GM18502 (cell line): ENCODE measurements around the gene MCOLN1.

ENCODE experiments used
- ATAC-seq: cut with Tn5 transposase; IDR thresholded peaks from one replicate; pipeline ENCODE4 v1.9.1; 2021; ENCODE audit warnings: mild to moderate bottlenecking; ENCODE audit not compliant: unreplicated experiment, poor library complexity

MCOLN1 gene

DNA sequence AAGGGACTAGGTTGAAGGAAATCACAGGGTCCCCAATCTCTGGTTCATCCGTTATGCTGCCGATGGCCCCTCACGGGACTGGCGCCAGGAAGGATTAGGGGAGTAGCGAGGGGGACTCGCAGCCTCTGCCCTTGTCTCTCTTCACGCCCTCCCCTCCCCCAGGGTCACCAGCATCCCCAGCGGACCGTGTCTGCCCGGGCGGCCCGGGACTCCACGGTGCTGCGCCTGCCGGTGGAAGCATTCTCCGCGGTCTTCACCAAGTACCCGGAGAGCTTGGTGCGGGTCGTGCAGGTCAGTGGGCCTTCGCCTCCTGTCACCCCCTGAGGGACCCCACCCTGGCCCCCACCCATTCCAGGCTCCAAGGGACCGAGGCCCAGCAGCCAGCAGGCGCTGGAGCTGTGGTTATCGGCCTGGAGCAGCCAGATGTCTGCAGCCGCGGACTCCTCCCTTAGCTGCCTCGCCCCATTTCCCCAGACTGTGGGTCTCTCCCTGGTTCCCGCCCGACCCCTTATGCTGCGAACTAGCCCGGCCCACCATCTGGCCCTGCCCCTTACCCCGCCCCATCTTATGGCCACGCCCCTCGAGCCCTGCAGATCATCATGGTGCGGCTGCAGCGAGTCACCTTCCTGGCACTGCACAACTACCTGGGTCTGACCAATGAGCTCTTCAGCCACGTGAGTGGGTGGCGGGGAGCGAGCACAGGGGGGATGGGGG is 18.5 kb downstream of the MCOLN1 start:
- no peak for ATAC-seq

DNA sequence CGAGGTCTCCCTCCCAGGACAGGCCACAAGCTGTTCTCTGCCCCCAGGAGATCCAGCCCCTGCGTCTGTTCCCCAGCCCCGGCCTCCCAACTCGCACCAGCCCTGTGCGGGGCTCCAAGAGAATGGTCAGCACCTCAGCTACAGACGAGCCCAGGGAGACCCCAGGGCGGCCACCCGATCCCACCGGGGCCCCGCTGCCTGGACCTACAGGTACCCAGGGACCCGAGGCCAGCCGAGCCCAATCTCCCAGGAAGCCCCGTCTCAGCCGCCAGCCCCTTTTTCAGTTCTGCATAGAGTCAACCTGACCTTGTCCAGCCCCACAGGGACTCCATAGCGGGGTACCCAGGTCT is 19.0 kb downstream of the MCOLN1 start:
- ATAC-seq = no peak

DNA sequence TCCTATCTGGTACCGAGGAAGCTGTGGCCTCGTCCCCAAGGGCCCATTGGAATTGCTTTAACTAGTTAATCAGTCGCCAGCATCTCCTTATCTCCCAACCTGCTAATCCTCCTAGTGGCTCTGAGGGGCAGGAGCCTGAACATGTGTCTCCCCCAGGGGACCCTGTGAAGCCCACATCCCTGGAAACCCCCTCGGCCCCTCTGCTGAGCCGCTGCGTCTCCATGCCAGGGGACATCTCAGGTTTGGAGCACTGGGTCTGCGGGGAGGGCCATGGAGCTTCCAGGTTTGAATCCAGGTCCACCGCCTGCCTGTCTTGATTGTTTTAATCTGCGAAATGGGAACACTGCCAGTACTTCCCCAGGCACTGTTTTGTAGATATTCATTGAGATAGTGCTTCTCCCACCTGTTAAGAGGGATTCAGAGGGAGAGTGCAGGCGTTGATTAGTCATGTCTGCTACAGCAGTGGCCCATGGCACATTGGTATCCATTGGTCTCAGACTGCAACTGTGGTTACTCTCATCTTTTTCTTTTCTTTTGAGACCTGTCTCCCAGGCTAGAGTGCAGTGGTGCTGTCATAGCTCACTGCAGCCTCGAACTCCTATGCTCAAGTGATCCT is 19.5 kb downstream of the MCOLN1 start:
- ATAC-seq = no peak

DNA sequence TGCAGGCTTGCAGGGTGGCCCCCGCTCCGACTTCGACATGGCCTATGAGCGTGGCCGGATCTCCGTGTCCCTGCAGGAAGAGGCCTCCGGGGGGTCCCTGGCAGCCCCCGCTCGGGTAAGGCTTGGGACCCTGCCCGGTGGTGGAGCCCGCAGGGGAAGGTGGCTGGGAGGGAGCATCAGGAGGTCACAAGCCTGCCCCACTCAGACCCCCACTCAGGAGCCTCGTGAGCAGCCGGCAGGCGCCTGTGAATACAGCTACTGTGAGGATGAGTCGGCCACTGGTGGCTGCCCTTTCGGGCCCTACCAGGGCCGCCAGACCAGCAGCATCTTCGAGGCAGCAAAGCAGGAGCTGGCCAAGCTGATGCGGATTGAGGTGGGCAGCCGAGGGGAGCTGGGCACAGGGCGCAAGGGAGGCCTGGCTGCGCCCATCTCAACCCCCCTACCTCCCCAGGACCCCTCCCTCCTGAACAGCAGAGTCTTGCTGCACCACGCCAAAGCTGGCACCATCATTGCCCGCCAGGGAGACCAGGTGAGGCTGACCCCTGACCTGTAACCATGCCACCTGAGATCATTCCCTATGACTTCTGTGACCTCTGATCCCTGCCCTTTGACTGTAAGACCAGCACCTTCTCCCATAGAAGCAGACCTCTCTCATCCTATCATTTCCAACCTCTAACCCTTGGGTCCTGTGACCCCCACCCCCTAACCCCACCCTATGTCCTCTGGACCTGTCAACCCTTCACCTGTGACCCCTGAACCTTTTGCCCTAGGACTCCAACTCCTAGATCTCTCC is 20.3 kb downstream of the MCOLN1 start:
- no peak for ATAC-seq

DNA sequence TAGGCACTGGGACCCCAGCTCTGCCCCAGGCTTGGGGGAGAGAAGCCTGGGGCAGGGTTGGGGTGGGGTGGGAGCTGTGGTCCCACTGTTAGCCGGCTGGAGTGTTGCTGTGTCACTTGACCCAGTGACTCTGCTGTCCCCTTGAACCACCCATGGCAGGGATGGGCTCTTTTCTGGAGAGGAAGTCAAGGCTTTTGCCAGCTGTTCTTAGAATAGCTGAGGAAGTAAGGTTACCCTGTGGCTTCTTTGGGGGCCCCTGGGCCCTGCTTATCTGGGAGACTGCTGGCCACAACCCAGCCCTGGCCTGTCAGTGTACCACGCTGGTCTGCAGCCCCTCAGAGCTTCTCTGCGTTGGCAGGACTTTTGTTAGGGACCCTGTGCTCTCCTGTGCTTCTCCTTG is 22.2 kb downstream of the MCOLN1 start:
- no peak for ATAC-seq

DNA sequence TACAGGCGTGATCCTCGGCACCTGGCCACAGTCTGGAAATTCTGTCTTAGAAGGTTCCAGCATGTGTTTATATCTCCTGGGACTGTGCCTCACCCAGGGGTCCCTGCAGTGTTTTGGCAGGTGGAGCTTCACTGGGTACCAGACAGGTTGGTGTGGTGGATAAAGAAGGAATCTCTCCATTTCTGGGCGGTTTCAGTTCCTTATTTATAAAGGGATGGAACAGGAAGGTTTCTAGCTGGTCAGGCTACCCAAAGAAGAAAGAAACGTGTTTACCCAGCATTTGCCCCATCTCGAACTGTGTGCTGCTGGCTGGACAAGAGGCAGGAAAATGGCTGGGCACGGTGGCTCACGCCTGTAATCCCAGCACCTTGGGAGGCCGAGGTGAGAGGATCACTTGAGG is 22.9 kb downstream of the MCOLN1 start:
- ATAC-seq = no peak

DNA sequence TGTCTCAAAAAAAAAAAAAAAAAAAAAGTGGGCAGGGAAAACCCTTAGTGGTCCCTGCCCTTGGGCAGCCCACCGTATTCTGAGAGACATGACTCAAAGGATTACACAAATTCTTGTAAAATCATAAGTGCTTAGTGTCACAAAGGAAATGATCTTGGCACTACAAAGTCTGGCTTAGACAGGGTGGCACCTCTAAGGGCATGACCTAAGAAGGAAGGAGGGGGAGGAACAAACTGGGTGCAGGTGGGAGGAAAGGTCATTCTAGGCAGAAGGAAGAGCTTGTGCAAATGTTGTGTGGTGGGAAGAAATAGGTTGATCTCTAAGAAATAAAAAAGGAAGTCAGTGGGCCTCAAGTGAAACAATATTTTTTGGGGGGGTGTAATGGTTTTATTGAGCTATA is 23.5 kb downstream of the MCOLN1 start:
- no peak for ATAC-seq

DNA sequence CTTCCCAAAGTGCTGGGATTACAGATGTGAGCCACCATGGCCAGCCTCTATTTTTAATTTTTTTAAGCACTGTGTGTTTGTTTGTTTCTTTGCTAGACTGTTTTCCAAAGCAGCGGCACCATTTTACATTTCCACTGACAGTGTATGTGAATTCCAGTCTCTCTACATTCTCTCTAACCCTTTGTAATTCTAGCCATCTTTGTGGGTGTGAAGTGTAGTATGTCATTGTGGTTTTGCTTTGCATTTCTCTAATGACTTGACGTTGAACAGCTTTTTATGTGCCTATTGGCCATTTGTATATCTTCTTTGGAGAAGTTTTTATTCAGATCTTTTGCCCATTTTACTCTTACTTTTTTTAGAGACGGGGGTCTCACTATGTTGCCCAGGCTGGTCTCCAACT is 24.7 kb downstream of the MCOLN1 start:
- ATAC-seq = no peak

DNA sequence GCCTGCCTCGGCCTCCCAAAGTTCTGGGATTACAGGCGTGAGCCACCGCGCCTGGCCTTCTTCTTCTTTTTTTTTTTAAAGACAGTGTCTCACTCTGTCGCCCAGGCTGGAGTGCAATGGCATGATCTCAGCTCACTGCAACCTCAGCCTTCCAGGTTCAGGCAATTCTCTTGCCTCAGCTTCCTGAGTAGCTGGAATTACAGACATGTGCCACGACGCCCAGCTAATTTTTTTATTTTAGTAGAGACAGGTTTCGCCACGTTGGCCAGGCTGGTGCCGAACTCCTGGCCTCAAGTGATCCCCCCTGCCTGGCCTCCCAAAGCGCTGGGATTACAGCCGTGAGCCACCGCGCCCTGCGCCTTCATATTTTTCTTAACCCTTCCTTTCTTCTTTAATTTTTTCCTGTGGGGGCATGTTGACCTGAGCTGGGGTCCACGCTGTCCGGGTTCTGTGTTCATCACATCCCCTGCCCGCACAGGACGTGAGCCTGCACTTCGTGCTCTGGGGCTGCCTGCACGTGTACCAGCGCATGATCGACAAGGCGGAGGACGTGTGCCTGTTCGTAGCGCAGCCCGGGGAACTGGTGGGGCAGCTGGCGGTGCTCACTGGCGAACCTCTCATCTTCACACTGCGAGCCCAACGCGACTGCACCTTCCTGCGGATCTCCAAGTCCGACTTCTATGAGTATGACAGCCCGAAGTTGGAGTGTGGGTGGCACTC is 27.2 kb downstream of the MCOLN1 start:
- no peak for ATAC-seq

DNA sequence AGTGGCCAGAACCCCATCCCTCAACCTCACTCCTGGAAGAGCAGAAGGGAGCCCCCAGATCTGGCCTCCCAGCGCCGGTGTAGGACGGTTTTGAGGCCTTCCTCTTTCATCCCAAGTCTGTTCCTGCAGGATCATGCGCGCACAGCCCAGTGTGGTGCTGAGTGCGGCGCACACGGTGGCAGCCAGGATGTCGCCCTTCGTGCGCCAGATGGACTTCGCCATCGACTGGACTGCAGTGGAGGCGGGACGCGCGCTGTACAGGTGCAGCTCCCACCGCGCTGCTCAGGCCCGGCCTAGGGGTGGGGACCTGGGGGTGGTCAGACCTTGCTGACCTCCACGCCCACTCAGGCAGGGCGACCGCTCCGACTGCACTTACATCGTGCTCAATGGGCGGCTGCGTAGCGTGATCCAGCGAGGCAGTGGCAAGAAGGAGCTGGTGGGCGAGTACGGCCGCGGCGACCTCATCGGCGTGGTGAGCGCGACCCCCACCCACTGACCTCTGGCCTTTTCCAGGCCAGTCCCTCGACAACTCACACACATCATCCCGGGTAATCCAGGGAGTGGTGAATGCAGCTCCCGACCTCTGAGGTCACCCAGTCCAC is 27.8 kb downstream of the MCOLN1 start:
- ATAC-seq = no peak

DNA sequence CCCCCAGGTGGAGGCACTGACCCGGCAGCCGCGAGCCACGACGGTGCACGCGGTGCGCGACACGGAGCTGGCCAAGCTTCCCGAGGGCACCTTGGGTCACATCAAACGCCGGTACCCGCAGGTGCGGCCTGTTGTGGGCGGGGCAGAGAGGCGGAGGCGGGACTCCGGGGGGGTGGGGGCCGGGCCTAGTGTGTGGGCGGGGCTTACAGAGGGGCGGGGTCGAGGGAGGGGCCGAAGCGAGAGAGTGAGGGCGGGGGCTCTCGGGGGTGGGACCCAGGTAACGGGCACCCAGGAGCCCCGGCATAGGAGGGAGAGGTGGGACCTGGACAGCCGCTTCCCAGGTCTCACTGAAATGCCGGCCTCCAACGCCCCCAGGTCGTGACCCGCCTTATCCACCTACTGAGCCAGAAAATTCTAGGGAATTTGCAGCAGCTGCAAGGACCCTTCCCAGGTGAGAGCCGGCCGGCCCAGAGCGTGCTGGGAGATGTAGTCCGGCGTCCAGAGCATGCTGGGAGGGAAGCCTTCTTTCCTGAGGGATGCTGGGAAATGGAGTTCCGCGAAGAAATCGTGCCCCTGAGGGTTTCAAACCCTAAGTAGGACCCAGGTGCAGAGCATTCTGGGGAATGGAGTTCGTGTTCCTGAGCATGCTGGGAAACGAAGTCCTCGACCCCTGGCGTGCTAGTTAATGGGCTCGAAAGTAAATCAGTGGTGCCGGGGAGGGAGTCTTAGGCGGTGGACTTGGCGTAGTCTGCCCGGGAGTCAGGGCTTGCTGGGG is 28.8 kb downstream of the MCOLN1 start:
- ATAC-seq = no peak

DNA sequence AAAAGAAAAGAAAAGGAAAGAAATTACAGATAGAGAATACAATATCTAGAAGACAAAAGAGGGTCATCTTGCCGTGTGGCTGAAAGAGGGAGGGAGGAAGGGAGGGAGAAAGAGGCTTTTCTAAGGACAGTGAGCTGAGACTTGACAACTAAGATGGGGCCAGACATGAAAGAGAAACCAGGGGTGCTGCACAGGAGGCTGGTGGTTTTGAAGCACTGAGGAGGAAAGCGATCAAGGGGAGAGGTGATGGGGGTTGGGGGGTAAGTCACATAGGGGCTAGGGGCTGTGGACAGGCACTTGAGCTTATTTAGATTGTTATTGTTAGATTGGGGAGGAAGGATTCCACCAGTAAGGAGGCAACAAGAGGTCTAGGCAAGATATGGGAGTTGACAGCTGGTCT is 30.4 kb downstream of the MCOLN1 start:
- ATAC-seq = no peak

DNA sequence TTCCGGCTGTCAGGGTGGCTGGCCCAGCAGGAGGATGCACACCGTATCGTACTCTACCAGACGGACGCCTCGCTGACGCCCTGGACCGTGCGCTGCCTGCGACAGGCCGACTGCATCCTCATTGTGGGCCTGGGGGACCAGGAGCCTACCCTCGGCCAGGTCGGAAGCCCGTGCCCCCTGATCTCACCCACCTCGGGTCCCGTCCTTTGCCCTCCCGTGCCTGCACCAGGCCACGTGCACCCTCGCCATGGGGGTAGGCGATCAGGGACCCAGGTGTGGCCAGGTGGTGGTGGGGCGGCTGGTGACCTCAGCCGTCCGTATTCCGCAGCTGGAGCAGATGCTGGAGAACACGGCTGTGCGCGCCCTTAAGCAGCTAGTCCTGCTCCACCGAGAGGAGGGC is 32.1 kb downstream of the MCOLN1 start:
- no peak for ATAC-seq

DNA sequence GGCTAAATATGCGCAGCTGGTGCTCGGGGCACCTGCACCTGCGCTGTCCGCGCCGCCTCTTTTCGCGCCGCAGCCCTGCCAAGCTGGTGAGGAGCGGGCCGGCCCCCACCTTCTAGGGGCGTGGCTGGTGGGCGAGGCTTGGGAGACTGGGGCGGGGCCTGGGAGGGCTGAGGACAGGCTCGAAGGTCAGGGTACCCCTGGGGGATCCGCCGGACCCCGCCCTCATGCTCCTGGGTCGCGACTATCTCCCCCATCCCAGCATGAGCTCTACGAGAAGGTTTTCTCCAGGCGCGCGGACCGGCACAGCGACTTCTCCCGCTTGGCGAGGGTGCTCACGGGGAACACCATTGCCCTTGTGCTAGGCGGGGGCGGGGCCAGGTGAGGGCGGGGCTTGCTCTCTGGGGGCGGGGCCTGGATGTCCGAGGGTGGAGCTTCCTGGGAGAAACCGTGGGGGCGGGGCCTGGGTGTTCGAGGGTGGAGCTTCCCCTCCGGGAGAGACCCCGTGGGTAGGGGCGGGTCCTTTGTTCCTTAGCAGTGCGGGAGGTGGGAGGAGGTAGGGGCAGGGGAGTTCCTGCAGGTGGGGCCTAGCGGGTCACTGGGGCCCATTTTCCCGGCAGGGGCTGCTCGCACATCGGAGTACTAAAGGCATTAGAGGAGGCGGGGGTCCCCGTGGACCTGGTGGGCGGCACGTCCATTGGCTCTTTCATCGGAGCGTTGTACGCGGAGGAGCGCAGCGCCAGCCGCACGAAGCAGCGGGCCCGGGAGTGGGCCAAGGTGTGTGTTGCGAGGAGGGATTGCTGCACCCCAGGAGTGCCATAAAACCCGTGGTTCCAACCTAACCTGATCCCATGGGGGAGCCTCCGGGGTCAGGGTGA is 32.8 kb downstream of the MCOLN1 start:
- ATAC-seq = no peak

DNA sequence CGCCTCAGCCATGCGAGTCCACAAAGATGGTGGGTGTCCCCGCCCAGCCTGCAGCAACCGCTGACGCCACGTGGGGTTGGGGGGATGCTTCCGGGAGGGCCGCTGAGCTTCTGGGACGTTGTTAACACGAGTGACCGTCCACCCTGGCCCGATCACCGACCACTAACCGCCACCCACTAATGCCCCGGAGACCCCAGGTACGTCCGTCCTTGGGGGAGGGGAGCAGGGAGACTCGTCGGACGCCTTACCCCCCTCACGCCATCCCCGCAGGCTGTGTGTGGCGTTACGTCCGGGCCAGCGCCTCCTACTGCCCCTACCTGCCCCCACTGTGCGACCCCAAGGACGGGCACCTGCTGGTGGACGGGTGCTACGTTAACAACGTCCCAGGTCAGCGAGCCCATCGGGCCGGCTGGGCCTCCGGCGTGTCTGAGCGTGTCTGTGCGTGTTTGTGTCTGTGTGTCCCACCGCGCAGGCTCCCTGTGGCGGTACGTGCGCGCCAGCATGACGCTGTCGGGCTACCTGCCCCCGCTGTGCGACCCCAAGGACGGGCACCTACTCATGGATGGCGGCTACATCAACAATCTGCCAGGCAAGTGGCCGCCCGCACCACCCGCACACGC is 34.4 kb downstream of the MCOLN1 start:
- ATAC-seq = no peak

DNA sequence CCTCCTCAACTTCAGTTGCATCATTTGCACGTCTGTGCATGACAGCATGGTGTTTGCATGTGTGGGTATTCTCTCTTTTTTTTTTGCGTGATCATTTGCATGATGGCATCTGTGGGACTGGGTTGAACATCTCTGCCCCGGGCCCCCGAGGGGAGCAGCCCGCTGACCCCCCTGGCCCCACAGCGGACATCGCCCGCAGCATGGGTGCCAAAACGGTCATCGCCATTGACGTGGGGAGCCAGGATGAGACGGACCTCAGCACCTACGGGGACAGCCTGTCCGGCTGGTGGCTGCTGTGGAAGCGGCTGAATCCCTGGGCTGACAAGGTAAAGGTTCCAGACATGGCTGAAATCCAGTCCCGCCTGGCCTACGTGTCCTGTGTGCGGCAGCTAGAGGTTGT is 36.2 kb downstream of the MCOLN1 start:
- ATAC-seq = no peak

DNA sequence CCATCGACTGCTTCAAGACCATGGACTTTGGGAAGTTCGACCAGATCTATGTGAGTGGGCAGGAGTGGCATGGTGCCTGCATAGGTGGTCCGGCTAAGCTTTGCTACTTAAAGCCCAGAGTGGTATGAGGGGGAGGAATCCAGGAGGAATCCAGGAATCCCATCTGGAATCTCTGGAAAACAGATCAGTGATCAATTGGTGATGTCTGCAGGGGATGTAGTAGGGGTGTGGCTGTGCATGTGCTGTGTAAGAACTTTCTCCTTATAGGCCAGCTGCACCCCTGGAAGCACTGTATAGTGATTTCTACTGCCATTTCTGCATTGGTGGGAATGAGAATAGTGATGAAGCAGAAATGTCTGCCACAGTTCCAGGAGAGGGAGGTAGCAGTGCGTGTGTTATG is 36.7 kb downstream of the MCOLN1 start:
- no peak for ATAC-seq

DNA sequence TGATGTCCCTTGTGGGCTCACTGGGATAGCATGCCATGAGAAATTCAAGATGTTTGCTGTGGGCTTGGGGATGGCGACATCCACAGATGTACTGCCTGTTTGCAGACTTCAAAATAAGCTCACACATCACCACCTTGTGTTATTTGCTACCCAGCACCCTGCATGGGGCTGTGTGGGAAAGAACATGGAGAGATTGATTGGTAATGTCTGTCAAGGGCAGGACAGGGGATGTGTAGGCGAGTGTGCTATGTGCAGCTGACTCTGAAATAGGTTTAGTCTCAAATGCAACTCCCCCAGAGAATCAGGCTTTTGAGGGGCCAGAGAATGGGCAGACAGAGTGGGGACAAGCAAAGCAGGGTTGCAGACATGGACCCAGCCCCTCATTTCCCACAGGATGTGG is 37.8 kb downstream of the MCOLN1 start:
- ATAC-seq = no peak

DNA sequence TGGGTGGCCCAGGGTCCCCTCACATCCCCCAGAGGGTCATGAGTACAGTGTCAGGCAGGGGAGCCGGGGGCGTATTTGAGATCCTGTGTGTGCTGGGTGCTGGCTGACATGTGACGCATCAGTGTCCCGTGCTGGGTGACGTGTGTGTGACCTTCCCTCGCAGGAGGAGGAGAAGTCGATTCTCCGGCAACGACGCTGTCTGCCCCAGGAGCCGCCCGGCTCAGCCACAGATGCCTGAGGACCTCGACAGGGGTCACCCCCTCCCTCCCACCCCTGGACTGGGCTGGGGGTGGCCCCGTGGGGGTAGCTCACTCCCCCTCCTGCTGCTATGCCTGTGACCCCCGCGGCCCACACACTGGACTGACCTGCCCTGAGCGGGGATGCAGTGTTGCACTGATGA is 38.9 kb downstream of the MCOLN1 start:
- no peak for ATAC-seq
